HepG2 (cell line): ENCODE results near the gene PDE3B. TPM values are rescaled to one million over a fixed set of nuclear protein-coding genes. Genes with fewer than 3 reads are reported as not detected.

ENCODE experiments used
- ATAC-seq: fragments of 200-7000 bp; cut with Tn5 transposase; 3 replicates; pipeline ENCODE4 v1.9.1; 2020; ENCODE audit warnings: mild to moderate bottlenecking, moderate library complexity
- BruUV-seq: library from RNA; stranded (reverse); fragments of 400-500 nt; replicated peaks from 2 replicates; lab custom pipeline; 2021; lab: Mats Ljungman, UMichigan
- CTCF ChIA-PET: fragments of 300-600 bp; formaldehyde crosslinking; extraction: SDS; loops from one replicate; lab custom pipeline; 2021; ENCODE audit warnings: low total read pairs, inconsistent platforms, low intra/inter-chr PET ratio; lab: Yijun Ruan, JAX
- POLR2A ChIA-PET: fragments of 350-600 bp; sonication (Branson Sonifier 250); formaldehyde crosslinking; loops from one replicate; lab custom pipeline; 2020; ENCODE audit warnings: antibody characterized with exemption, inconsistent platforms; lab: Yijun Ruan, JAX
- DNase-seq: peaks from one replicate; pipeline ENCODE4 v3.0.0-alpha.2; 2015; ENCODE audit warnings: low spot score
- FAIRE-seq: peaks from 3 replicates; lab custom pipeline; 2011; peaks lifted over from hg19 to GRCh38; lab: Jason Lieb, UNC
- H2AFZ ChIP-seq: one replicate; pipeline ENCODE4 v1.6.1; 2011; ENCODE audit warnings: low read length, inconsistent platforms
- H3K27ac ChIP-seq: fragments of 300-600 bp; 3 replicates; pipeline ENCODE4 v1.8.0; 2011; ENCODE audit warnings: mixed run types, mild to moderate bottlenecking, mixed read lengths, low read length, inconsistent platforms; ENCODE audit not compliant: insufficient read depth; ENCODE audit errors: extremely low read length
- H3K27me3 ChIP-seq, 2 experiments: fragments of 200-600 bp in 1 of 2; 2 replicates in 1 of 2; 3 replicates in 1 of 2; pipeline versions ENCODE4 v1.6.0 to v1.8.0; 2011; ENCODE audit warnings: low read length in 2 of 2, mild to moderate bottlenecking in 2 of 2, moderate library complexity in 2 of 2, inconsistent platforms in 1 of 2; ENCODE audit not compliant: insufficient read depth in 2 of 2, control insufficient read depth in 1 of 2
- H3K36me3 ChIP-seq, 2 experiments: fragments of 200-600 bp in 1 of 2; replicated peaks in 1 of 2; 2 replicates in 1 of 2; 3 replicates in 1 of 2; pipeline versions ENCODE4 v1.5.1 to v1.8.0; 2011; ENCODE audit warnings: low read length in 2 of 2, inconsistent platforms in 1 of 2; ENCODE audit not compliant: insufficient read depth in 2 of 2, control insufficient read depth in 1 of 2
- H3K4me1 ChIP-seq: 2 replicates; pipeline ENCODE4 v1.5.1; 2012; ENCODE audit warnings: low read length, inconsistent platforms; ENCODE audit not compliant: insufficient read depth
- H3K4me2 ChIP-seq: 2 replicates; pipeline ENCODE4 v1.6.0; 2011; ENCODE audit warnings: low read depth, low read length, inconsistent platforms
- H3K4me3 ChIP-seq, 3 experiments: fragments of 200-600 bp in 1 of 3; sonication (generic), shearing (Covaris generic) in 1 of 3; replicated peaks in 1 of 3; 2 replicates each; pipeline ENCODE4 v1.5.1; 2011 to 2016; ENCODE audit warnings: low read length in 3 of 3, inconsistent platforms in 2 of 3, low read depth in 2 of 3, mild to moderate bottlenecking in 2 of 3, control low read depth in 1 of 3, mixed read lengths in 1 of 3; ENCODE audit not compliant: insufficient read depth in 1 of 3
- H3K79me2 ChIP-seq: one replicate; pipeline ENCODE4 v1.6.1; 2011; ENCODE audit warnings: low read length, inconsistent platforms; ENCODE audit not compliant: insufficient read depth
- H3K9ac ChIP-seq: 2 replicates; pipeline ENCODE4 v1.6.0; 2011; ENCODE audit warnings: mild to moderate bottlenecking, low read depth, low read length, inconsistent platforms; ENCODE audit not compliant: insufficient read depth
- H3K9me3 ChIP-seq: 2 replicates; pipeline ENCODE4 v1.5.1; 2012; ENCODE audit warnings: mild to moderate bottlenecking, low read length
- H4K20me1 ChIP-seq: 2 replicates; pipeline ENCODE4 v1.6.0; 2011; ENCODE audit warnings: inconsistent platforms, mild to moderate bottlenecking, low read length, moderate library complexity; ENCODE audit not compliant: insufficient read depth
- CEBPB ChIP-seq: IDR thresholded peaks from 2 replicates; pipeline ENCODE4 v1.6.1; 2011; ENCODE audit warnings: low read depth, low read length, improper control_type of control experiment, borderline replicate concordance
- FOXC1 ChIP-seq: sonication (generic); formaldehyde crosslinking; IDR thresholded peaks from 2 replicates; pipeline ENCODE4 v1.8.0; 2022; ENCODE audit warnings: mild to moderate bottlenecking, missing genetic modification reagents, borderline replicate concordance
- HMG20A ChIP-seq: IDR thresholded peaks from 2 replicates; pipeline ENCODE4 v1.6.1; 2016; ENCODE audit warnings: borderline replicate concordance
- MZF1 ChIP-seq: sonication (generic); formaldehyde crosslinking; IDR thresholded peaks from 2 replicates; pipeline ENCODE4 v1.8.1; 2023; ENCODE audit warnings: mild to moderate bottlenecking, missing genetic modification reagents, borderline replicate concordance
- NCOA1 ChIP-seq: sonication (generic); formaldehyde crosslinking; IDR thresholded peaks from 2 replicates; pipeline ENCODE4 v1.9.0; 2021; ENCODE audit warnings: missing genetic modification reagents
- PHF21A ChIP-seq: sonication (generic); formaldehyde crosslinking; IDR thresholded peaks from 2 replicates; pipeline ENCODE4 v1.5.0; 2020; ENCODE audit warnings: mild to moderate bottlenecking, missing genetic modification reagents
- RBAK ChIP-seq: sonication (generic); formaldehyde crosslinking; IDR thresholded peaks from 2 replicates; pipeline ENCODE4 v1.5.1; 2020; ENCODE audit warnings: mild to moderate bottlenecking, missing genetic modification reagents
- RFXAP ChIP-seq: sonication (generic); formaldehyde crosslinking; IDR thresholded peaks from 2 replicates; pipeline ENCODE4 v1.4.0; 2020; ENCODE audit warnings: missing genetic modification reagents, borderline replicate concordance
- SIN3B ChIP-seq: fragments of 150-350 bp; IDR thresholded peaks from 2 replicates; pipeline ENCODE4 v1.6.1; 2014; ENCODE audit warnings: low read length
- SIX1 ChIP-seq: sonication (generic); formaldehyde crosslinking; IDR thresholded peaks from 2 replicates; pipeline ENCODE4 v1.4.0; 2020; ENCODE audit warnings: missing genetic modification reagents, borderline replicate concordance
- SRSF4 ChIP-seq: fragments of 200-400 bp; formaldehyde crosslinking; IDR thresholded peaks from one replicate; pipeline ENCODE4 v1.6.1; 2018; ENCODE audit warnings: mild to moderate bottlenecking, low read depth, low read length, moderate library complexity; ENCODE audit not compliant: poor library complexity, severe bottlenecking
- TBL1XR1 ChIP-seq: fragments of 150-350 bp; IDR thresholded peaks from 2 replicates; pipeline ENCODE4 v1.6.1; 2014; ENCODE audit warnings: borderline replicate concordance, low read length; ENCODE audit not compliant: partially characterized antibody
- TCF7L2 ChIP-seq: IDR thresholded peaks from 2 replicates; pipeline ENCODE4 v1.6.1; 2011; ENCODE audit warnings: mild to moderate bottlenecking, low read depth, low read length, moderate library complexity
- ZMYM2 ChIP-seq: sonication (generic); formaldehyde crosslinking; IDR thresholded peaks from 2 replicates; pipeline ENCODE4 v1.8.0; 2022; ENCODE audit warnings: mild to moderate bottlenecking, missing genetic modification reagents
- ZNF414 ChIP-seq: sonication (generic); formaldehyde crosslinking; IDR thresholded peaks from 2 replicates; pipeline ENCODE4 v1.5.0; 2020; ENCODE audit warnings: missing genetic modification reagents
- ZNF713 ChIP-seq: sonication (generic); formaldehyde crosslinking; IDR thresholded peaks from 2 replicates; pipeline ENCODE4 v1.4.0; 2020; ENCODE audit warnings: mild to moderate bottlenecking, missing genetic modification reagents
- WGBS: methylation state at CpG from one replicate; pipeline ENCODE4 v1.1.6; 2017; ENCODE audit warnings: low lambda C conversion rate; 5-methylcytosine and 5-hydroxymethylcytosine counted together
- in situ Hi-C: cut with HindIII; loops from 2 replicates; pipeline ENCODE4 v1.10.0; 2017; ENCODE audit warnings: low pct_unique_long_range_greater_than_20kb; ENCODE audit not compliant: extremely low pct_ligation_motif_present
- intact Hi-C: fragments of 100-400 bp; cut with micrococcal nuclease; formaldehyde crosslinking; loops from one replicate; pipeline ENCODE4 v1.10.0; 2022; ENCODE audit not compliant: unreplicated experiment
- polyA plus RNA-seq, 8 experiments: library from polyadenylated mRNA; depleted of rRNA in 3 of 8; stranded (reverse) in 7 of 8; unstranded in 1 of 8; fragments of >200 nt; fragmentation: Illumina TruSeq in 4 of 8; extraction: Trizol in 4 of 8; gene quantifications; 2 replicates each; pipeline versions ENCODE4 v1.2.1 to v1.2.3, GENCODE V29; 2011 to 2016; ENCODE audit warnings: low read depth in 4 of 8, missing spikeins in 1 of 8, mixed read lengths in 1 of 8; ENCODE audit not compliant: insufficient read depth in 1 of 8
- total RNA-seq, 5 experiments: library from RNA; depleted of rRNA; stranded (reverse); fragments of >200 nt; fragmentation: Illumina TruSeq; extraction: Trizol; gene quantifications; 2 replicates each; pipeline ENCODE4 v1.2.3, GENCODE V29; 2016; ENCODE audit warnings: low read depth in 1 of 5

Gene PDE3B
- total and polyA plus RNA-seq, 2 of the 13 experiments (the other 11 are each of a cell fraction or from before 2014, with no cell fraction given), result 14.1 to 26.5 TPM

GRCh38 chr11:14881576-14882193 is 238.1 kb downstream of the PDE3B start:
- ChIA-PET POLR2A (no interaction called here), CTCF (no interaction called here)
- Histone ChIP-seq H3K4me1 (peaks cover 11% of the 10 kb centered on the region), H3K4me3 (no peak overlapping the region), H4K20me1 (no peaks in the 10 kb centered on the region), H3K27ac (no peak overlapping the region), H3K9me3 (no peaks in the 10 kb centered on the region), H2AFZ (no peak overlapping the region), H3K4me2 (no peak overlapping the region), H3K36me3 (peaks cover 0 to 3% of the 10 kb centered on the region in 2 experiments; a peak in 2 of 5 replicates), H3K79me2 (no peaks in the 10 kb centered on the region), H3K9ac (no peak overlapping the region), H3K27me3 (no peaks in the 10 kb centered on the region)
- TF ChIP-seq ZNF713 (CRISPR knock-in tag), result no peak
- peak; percentile 76; the same call in 1 of the 2 replicates for TF ChIP-seq CEBPB
- no peak for DNase-seq
- 93% methylated on average over 2 of the region's 2 CpGs for WGBS
- no TSS peak for BruUV-seq
- intact Hi-C loops (no loop called here), in situ Hi-C loops (no loop called here)
- no peak for ATAC-seq
- FAIRE-seq, result no peak

- TF ChIP-seq SRSF4, result no peak
- TF ChIP-seq MZF1 (CRISPR knock-in tag), result no peak
- no peak for TF ChIP-seq RBAK (CRISPR knock-in tag)
- no peak for TF ChIP-seq RFXAP (CRISPR knock-in tag)
- TF ChIP-seq ZMYM2, result no peak
- TF ChIP-seq HMG20A, result no peak
- no peak for TF ChIP-seq ZNF414 (CRISPR knock-in tag)
- TF ChIP-seq NCOA1 (CRISPR knock-in tag), result no peak
- TF ChIP-seq TBL1XR1, result no peak
- TF ChIP-seq SIX1 (CRISPR knock-in tag), result no peak
- no peak for TF ChIP-seq PHF21A (CRISPR knock-in tag)
- no peak for TF ChIP-seq SIN3B
- no peak for TF ChIP-seq TCF7L2
- no peak for TF ChIP-seq FOXC1 (CRISPR knock-in tag)
- Histone ChIP-seq H3K27ac (no peak overlapping the region), H3K36me3 (no peaks in the 10 kb centered on the region; a peak in 2 of 5 replicates), H3K4me2 (no peak overlapping the region), H4K20me1 (no peaks in the 10 kb centered on the region), H3K27me3 (no peaks in the 10 kb centered on the region), H3K9ac (no peak overlapping the region), H3K4me3 (no peak overlapping the region), H3K4me1 (peaks cover 15% of the 10 kb centered on the region), H2AFZ (no peak overlapping the region), H3K79me2 (no peaks in the 10 kb centered on the region), H3K9me3 (no peaks in the 10 kb centered on the region)
- DNase-seq (no peak), FAIRE-seq (no peak), ATAC-seq (no peak)
- ChIA-PET CTCF (no interaction called here), POLR2A (no interaction called here)
- intact Hi-C loops, result no loop called here
- in situ Hi-C loops, result no loop called here
- WGBS, result 97% methylated on average over 1 of the region's 1 CpG
- no TSS peak for BruUV-seq
Observed at GRCh38 chr11:14882196-14882595, 238.6 kb downstream of the PDE3B start.
